ENCODE data around the gene KLHL5.

GRCh38 chr4:39045827-39046221, 16.2 kb upstream of the KLHL5 start:
- TF ChIP-seq CTCF (IDR thresholded peaks at IDR 0.05): no peak
- no peak for TF ChIP-seq ZFX (IDR thresholded peaks at IDR 0.05; ENCODE audit: borderline replicate concordance)
